Measurements from ENCODE around the gene DDIT4.

DNA sequence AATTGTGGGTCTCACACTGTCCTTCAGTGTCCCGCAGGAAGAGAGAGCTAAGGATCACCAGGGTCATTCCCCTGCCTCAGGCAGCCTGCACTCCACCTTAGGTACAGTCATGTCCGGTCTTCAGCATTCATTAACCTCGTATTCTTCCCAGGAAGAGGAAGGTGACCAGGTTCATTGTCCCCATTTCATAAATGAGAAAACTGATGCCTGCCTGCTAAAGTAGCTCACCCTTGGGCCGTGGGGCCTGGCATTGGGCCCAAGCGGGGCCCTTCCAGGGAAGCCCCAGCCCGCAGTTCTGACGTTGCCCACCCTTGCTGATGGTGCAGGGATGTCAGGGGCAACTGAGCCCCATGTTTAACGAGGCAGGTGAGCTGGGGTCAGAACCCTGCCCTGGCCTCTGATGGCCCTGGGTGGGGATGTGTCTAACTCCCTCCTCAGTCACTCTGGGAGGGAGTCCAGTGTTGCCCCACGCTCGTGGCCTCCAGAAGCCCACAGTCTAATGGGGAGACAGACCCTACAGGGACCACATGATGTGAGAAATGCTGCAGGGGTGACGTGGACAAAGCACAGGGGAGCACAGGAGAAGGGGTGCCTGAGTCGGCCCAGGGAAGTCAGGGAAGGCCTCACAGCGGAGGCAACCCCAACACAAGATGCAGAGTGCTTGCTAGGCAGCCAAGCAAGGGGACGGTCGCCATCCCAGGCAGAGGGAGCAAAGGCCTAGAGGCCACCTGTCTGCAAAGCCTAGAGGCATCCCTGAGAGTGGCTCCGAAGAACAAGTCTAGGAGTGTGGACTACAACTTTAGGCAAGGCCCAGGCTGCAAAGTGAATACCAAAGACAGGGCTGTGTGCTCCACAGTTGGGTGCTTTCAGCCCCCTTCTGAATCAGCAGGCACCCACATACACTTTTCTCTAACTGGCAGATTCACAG lies 25.1 kb downstream of the DDIT4 start:
- TF ChIP-seq EZH2 (IDR thresholded peaks at IDR 0.05) = no peak
- TF ChIP-seq, protein P1, sequence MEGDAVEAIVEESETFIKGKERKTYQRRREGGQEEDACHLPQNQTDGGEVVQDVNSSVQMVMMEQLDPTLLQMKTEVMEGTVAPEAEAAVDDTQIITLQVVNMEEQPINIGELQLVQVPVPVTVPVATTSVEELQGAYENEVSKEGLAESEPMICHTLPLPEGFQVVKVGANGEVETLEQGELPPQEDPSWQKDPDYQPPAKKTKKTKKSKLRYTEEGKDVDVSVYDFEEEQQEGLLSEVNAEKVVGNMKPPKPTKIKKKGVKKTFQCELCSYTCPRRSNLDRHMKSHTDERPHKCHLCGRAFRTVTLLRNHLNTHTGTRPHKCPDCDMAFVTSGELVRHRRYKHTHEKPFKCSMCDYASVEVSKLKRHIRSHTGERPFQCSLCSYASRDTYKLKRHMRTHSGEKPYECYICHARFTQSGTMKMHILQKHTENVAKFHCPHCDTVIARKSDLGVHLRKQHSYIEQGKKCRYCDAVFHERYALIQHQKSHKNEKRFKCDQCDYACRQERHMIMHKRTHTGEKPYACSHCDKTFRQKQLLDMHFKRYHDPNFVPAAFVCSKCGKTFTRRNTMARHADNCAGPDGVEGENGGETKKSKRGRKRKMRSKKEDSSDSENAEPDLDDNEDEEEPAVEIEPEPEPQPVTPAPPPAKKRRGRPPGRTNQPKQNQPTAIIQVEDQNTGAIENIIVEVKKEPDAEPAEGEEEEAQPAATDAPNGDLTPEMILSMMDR (IDR thresholded peaks at IDR 0.05) = no peak

Data from neural progenitor cell (in vitro differentiated cells).